NB4 (cell line): ENCODE measurements around the gene CUX1.
"Not testable (repeated sequence)": the region's sequence is repeated elsewhere in the genome, so short reads cannot be mapped to it uniquely, and the experiment has no call there.

Experiments used
- DNase-seq: peaks from one replicate; pipeline ENCODE4 v3.0.0; 2010; ENCODE audit warnings: low read depth
- H3K4me3 ChIP-seq: one replicate; pipeline ENCODE4 v1.5.1; 2011; ENCODE audit warnings: mild to moderate bottlenecking, low read depth, low read length, moderate library complexity
- MYC ChIP-seq: IDR thresholded peaks from 2 replicates; pipeline ENCODE4 v1.6.1; 2011; ENCODE audit warnings: low read depth, low read length
- POLR2A ChIP-seq: IDR thresholded peaks from 2 replicates; pipeline ENCODE4 v1.6.1; 2011; ENCODE audit warnings: mild to moderate bottlenecking; ENCODE audit not compliant: insufficient read length; ENCODE audit errors: extremely low read depth
- TF ChIP-seq, protein P1 (sequence below): IDR thresholded peaks from one replicate; pipeline ENCODE4 v1.5.1; 2012; ENCODE audit warnings: low read depth, low read length
- TF ChIP-seq, protein P2 (sequence below): IDR thresholded peaks from 2 replicates; pipeline ENCODE4 v1.6.1; 2011; ENCODE audit warnings: low read depth, low read length

The CUX1 gene

DNA sequence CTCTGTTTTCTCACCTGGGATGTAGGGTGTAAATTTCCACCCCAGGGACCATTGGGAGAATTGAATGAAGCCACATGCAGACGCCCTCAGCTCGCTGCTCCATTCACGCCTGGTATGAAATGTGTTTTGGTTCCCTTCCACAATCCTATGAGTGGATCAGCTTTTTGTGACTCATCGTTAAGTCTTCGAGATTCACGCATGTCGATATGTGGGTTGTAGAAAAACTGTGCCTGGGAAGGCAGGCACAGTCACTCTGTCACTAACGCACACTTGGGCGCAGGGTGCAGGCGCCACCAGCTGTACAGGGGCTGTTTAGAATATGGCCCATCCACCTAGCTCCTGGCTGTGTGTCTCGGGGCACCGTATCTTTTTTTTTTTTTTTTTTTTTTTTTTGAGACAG, 405.0 kb downstream of the CUX1 start:
- no peak overlapping the region for H3K4me3 ChIP-seq
- TF ChIP-seq POLR2A, result no peak
- TF ChIP-seq, protein P1, sequence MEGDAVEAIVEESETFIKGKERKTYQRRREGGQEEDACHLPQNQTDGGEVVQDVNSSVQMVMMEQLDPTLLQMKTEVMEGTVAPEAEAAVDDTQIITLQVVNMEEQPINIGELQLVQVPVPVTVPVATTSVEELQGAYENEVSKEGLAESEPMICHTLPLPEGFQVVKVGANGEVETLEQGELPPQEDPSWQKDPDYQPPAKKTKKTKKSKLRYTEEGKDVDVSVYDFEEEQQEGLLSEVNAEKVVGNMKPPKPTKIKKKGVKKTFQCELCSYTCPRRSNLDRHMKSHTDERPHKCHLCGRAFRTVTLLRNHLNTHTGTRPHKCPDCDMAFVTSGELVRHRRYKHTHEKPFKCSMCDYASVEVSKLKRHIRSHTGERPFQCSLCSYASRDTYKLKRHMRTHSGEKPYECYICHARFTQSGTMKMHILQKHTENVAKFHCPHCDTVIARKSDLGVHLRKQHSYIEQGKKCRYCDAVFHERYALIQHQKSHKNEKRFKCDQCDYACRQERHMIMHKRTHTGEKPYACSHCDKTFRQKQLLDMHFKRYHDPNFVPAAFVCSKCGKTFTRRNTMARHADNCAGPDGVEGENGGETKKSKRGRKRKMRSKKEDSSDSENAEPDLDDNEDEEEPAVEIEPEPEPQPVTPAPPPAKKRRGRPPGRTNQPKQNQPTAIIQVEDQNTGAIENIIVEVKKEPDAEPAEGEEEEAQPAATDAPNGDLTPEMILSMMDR, result no peak
- TF ChIP-seq, protein P2, sequence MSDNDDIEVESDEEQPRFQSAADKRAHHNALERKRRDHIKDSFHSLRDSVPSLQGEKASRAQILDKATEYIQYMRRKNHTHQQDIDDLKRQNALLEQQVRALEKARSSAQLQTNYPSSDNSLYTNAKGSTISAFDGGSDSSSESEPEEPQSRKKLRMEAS, result no peak
- no peak for TF ChIP-seq MYC
- DNase-seq, result no peak

DNA sequence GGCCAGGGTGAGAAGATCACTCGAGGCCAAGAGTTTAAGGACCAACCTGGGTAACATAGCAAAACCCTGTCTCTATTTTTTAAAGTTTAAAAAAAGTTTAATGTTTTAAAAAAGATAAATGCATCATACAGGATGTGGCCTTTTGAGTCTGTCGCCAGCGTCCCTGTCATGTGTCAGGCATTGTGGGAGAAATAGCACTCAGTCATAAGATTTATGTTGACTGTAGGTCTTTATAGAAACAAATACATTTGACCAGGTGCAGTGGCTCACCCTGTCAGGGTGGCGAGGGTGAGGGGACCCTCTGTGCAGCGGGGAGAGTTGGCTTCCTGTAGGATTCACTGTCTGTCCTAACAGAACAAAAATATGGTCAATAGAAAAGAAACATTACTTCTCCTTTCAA, 405.8 kb downstream of the CUX1 start:
- TF ChIP-seq POLR2A (no peak), MYC (no peak)
- TF ChIP-seq, protein P2, result no peak
- TF ChIP-seq, protein P1, result no peak
- H3K4me3 ChIP-seq, result no peak overlapping the region
- DNase-seq, result no peak

DNA sequence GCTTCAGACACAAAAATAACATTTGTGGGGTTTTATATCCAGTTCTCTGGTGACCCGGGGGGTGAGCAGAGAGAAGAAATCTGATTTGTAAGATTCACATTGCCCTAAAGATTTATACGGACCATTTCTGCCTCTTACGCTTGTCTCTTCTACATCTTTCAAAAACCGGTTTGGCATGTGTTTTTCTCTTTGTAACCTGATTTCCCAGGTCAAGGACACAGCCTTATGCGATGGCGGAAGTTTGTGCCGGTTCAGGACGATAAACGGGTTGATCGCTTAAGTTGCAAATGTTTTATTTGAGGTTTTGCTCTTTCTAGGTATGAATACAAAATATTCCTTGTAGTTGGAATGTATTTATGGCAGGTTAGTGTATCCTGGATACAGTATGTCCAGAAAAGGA, 407.6 kb downstream of the CUX1 start:
- H3K4me3 ChIP-seq, result no peak overlapping the region
- TF ChIP-seq POLR2A (no peak), MYC (no peak)
- TF ChIP-seq, protein P1, result no peak
- TF ChIP-seq, protein P2, result no peak
- no peak for DNase-seq

DNA sequence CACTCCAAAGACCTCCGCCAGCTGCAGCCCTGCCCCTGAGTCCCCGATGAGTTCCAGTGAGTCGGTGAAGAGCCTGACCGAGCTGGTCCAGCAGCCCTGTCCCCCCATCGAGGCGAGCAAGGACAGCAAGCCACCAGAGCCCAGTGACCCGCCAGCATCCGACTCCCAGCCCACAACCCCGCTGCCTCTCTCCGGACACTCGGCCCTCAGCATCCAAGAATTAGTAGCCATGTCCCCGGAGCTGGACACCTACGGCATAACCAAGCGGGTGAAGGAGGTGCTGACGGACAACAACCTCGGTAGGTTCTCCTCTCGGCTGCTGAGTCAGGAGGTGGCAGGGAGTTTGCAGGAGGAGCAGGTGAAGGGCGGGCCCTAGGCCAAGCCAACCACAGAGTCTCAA, 409.9 kb downstream of the CUX1 start:
- no peak overlapping the region for H3K4me3 ChIP-seq
- TF ChIP-seq POLR2A (no peak), MYC (no peak)
- TF ChIP-seq, protein P1, result no peak
- TF ChIP-seq, protein P2, result no peak
- DNase-seq, result no peak

DNA sequence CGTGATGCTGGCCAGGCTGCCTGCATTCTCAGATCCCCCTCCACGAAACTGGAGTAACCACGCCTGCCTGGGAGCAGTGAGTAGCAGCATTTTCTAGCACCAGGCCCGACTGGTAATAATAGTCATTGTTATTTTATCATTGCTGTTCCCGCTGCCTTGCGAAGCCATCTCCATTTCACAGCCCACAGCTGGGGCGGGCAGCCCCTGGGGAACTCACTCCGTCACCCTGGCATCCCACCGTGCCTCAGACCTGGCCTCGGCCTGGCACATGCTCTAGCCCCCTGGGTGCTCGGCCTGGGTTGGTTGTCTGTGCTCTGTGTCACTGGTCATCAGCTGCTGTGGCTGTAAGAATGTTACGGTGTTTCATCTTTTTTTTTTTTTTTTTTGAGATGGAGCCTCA, 411.5 kb downstream of the CUX1 start:
- no peak overlapping the region for H3K4me3 ChIP-seq
- TF ChIP-seq, protein P1, result no peak
- DNase-seq, result no peak

DNA sequence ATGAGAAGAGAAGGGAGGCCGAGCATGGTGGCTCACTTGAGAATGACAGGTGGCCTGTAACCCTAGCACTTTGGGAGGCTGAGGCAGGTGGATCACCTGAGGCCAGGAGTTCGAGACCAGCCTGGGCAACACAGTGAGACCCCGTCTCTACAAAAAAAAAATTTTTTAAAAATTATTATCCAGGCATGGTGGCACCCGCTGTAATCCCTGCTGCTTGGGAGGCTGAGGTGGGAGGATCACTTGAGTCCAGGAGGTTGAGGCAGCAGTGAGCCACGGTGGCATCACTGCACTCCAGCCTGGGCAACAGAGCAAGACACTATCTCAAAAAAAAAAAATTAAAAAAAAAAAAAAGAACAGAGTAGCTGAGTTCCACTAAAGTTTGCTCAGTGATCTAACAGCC, 412.7 kb downstream of the CUX1 start:
- not testable (repeated sequence) for DNase-seq, H3K4me3 ChIP-seq

DNA sequence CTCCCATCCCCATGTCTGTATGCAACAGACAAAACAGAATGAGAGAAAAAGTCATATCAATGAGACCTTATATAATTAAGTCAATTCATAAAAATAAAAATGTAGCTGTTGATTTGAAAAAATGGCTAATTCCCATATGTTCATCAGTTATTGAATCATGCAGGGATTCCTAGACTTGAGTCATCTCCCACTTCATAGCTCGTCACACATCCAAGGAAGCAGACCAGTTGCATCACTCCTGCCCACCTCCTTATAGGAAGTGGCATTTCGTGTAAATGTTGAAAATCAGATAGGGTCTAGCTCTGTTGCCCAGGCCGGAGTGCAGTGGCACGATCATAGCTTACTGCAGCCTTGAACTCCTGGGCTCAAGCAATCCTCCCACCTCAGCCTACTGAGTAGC, 413.2 kb downstream of the CUX1 start:
- no peak overlapping the region for H3K4me3 ChIP-seq
- DNase-seq, result no peak
- no peak for TF ChIP-seq MYC
- no peak for TF ChIP-seq POLR2A
- TF ChIP-seq, protein P1, result no peak
- TF ChIP-seq, protein P2, result no peak
